Psoas muscle (tissue), 8 donors: ENCODE measurements around the gene STOML1. TPM values are rescaled to one million over a fixed set of nuclear protein-coding genes. Genes with fewer than 3 reads are reported as not detected.

Experiments used
- ATAC-seq, 4 donors: fragments of 200-7000 bp; cut with Tn5 transposase; one replicate each; pipeline ENCODE4 v1.9.1; 2020; ENCODE audit warnings: moderate library complexity in 3 of 4, mild to moderate bottlenecking in 2 of 4
- DNase-seq, 2 donors: peaks; one replicate each; pipeline ENCODE4 v3.0.0-alpha.2; 2020
- H3K27ac ChIP-seq: fragments of 200-600 bp; one replicate; pipeline ENCODE4 v1.8.0; 2022
- H3K27me3 ChIP-seq, 3 donors: fragments of 200-600 bp in 1 of 3; one replicate each; pipeline versions ENCODE4 v1.6.1 to v1.8.0; 2013 to 2022; ENCODE audit warnings: low read length in 2 of 3, mild to moderate bottlenecking in 2 of 3, moderate library complexity in 1 of 3; ENCODE audit not compliant: insufficient read depth in 3 of 3
- H3K36me3 ChIP-seq, 2 donors: fragments of 200-600 bp in 1 of 2; one replicate each; pipeline versions ENCODE4 v1.6.1 to v1.8.0; 2013 to 2022; ENCODE audit warnings: low read depth in 1 of 2, mild to moderate bottlenecking in 1 of 2, moderate library complexity in 1 of 2; ENCODE audit not compliant: insufficient read depth in 1 of 2
- H3K4me1 ChIP-seq: fragments of 200-600 bp; one replicate; pipeline ENCODE4 v1.8.0; 2022
- H3K4me3 ChIP-seq: fragments of 200-600 bp; one replicate; pipeline ENCODE4 v1.8.0; 2022; ENCODE audit warnings: mild to moderate bottlenecking
- H3K9me3 ChIP-seq: fragments of 200-600 bp; one replicate; pipeline ENCODE4 v1.8.0; 2022
- CTCF ChIP-seq: fragments of 200-600 bp; IDR thresholded peaks from one replicate; pipeline ENCODE4 v1.8.0; 2022; ENCODE audit warnings: antibody characterized with exemption
- WGBS, 3 donors: extraction: QIAGEN DNeasy Blood & Tissue Kit; methylation state at CpG; one replicate each; pipeline versions ENCODE4 v1.1.6 to v1.1.7; 2013; 5-methylcytosine and 5-hydroxymethylcytosine counted together
- intact Hi-C, 2 donors: fragments of 100-400 bp; cut with DNase I; formaldehyde crosslinking; loops; one replicate each; pipeline versions ENCODE4 v1.11.0 to v1.14.2; 2022
- polyA plus RNA-seq, 3 donors: library from polyadenylated mRNA; stranded (reverse); fragments of 200-250 nt; gene quantifications; one replicate each; pipeline ENCODE4 v1.2.3, GENCODE V29; 2013
- total RNA-seq, 4 donors: library from RNA; stranded (reverse); fragmentation: NEBNext Ultra II Directional in 2 of 4; extraction: Animal tissue kit (Norgen Biotek cat#: 25700) in 2 of 4; gene quantifications; one replicate each; pipeline versions ENCODE4 v1.2.1 to v1.2.4, GENCODE V29; 2021 to 2023
- donor health status: healthy with polysubstance abuse.
- donor health status: DM: no; HTN: no; CAD: no; lungs with moderate emphysema.
- donor health status: Bipolar disorder and iron deficiency.
- donor health status: healthy.
- donor health status: DM: yes; HTN: yes; CAD: no.
- donor health status: DM: no; HTN: no; CAD: no.
- donor health status: DM: no; HTN: no; CAD: no.
- donor health status: DM: yes; HTN: yes; CAD: no.

The STOML1 gene
- total and polyA plus RNA-seq, 7 donors, result 18.3 to 34.4 (median 24.4) TPM

GRCh38 chr15:73936181-73936580 is 55.9 kb downstream of the STOML1 start:
- DNase-seq (peak in 1 of 2 donors; percentile 35), ATAC-seq (no peak)
- Histone ChIP-seq H3K4me1 (no peaks in the 10 kb centered on the region), H3K27me3 (no peaks in the 10 kb centered on the region), H3K36me3 (no peaks in the 10 kb centered on the region), H3K27ac (no peak overlapping the region), H3K4me3 (no peak overlapping the region), H3K9me3 (no peaks in the 10 kb centered on the region)
- intact Hi-C loops, result no loop called here
- TF ChIP-seq CTCF, result no peak
- WGBS, 3 donors, result 65 to 81% (median 72%) methylated on average over 5 of the region's 5 CpGs

GRCh38 chr15:73935547-73935946 is 56.5 kb downstream of the STOML1 start:
- no peak overlapping the region for H3K4me3 ChIP-seq
- WGBS, 3 donors, result 92 to 98% (median 95%) methylated on average over 4 of the region's 4 CpGs
- intact Hi-C loops, result no loop called here
- no peak overlapping the region for H3K27ac ChIP-seq
- H3K4me1 ChIP-seq, result no peaks in the 10 kb centered on the region
- no peaks in the 10 kb centered on the region for H3K36me3 ChIP-seq
- ATAC-seq (peak in 1 of 4 donors; percentile 34), DNase-seq (peak in 1 of 2 donors; percentile 22)
- no peak for TF ChIP-seq CTCF
- H3K27me3 ChIP-seq, result no peaks in the 10 kb centered on the region
- no peaks in the 10 kb centered on the region for H3K9me3 ChIP-seq

GRCh38 chr15:73934281-73934680 is 57.8 kb downstream of the STOML1 start:
- 82 to 86% (median 82%) methylated on average over 7 of the region's 7 CpGs for WGBS, 3 donors
- intact Hi-C loops, result no loop called here
- peaks cover 0 to 6% (median 0%) of the 10 kb centered on the region in 3 donors for H3K27me3 ChIP-seq

GRCh38 chr15:73932381-73933191 is 59.5 kb downstream of the STOML1 start:
- DNase-seq, result peak in 1 of 2 donors; percentile 5
- 68 to 82% (median 70%) methylated on average over 6 of the region's 6 CpGs for WGBS, 3 donors

More at GRCh38 chr15:73934281-73934680, 57.8 kb downstream of the STOML1 start:
- ATAC-seq (no peak), DNase-seq (peak in 1 of 2 donors; percentile 25)
- Histone ChIP-seq H3K36me3 (no peaks in the 10 kb centered on the region), H3K27ac (no peak overlapping the region), H3K9me3 (no peaks in the 10 kb centered on the region), H3K4me1 (peaks cover under 1% of the 10 kb centered on the region), H3K4me3 (no peak overlapping the region)
- TF ChIP-seq CTCF, result no peak

More at GRCh38 chr15:73932381-73933191, 59.5 kb downstream of the STOML1 start:
- H3K4me1 ChIP-seq, result peaks cover 17% of the 10 kb centered on the region
- no peaks in the 10 kb centered on the region for H3K9me3 ChIP-seq
- H3K36me3 ChIP-seq, result no peaks in the 10 kb centered on the region
- no peak for TF ChIP-seq CTCF
- intact Hi-C loops, result no loop called here
- no peak overlapping the region for H3K4me3 ChIP-seq
- H3K27ac ChIP-seq, result no peak overlapping the region
- H3K27me3 ChIP-seq, result peaks cover 0 to 13% (median 3%) of the 10 kb centered on the region in 3 donors
- no peak for ATAC-seq
